Prostate gland (tissue), 2 donors: ENCODE measurements around the gene SBNO1.

Source experiments
- CTCF ChIP-seq, 4 experiments: fragments of 200-600 bp in 2 of 4; fragments of 450-650 bp in 2 of 4; sonication (generic) in 2 of 4; IDR thresholded peaks; 1 replicate in 3 of 4; 2 replicates in 1 of 4; pipeline ENCODE4 v1.5.1; 2016 to 2019; ENCODE audit warnings: antibody characterized with exemption in 4 of 4, mild to moderate bottlenecking in 2 of 4, moderate library complexity in 2 of 4
- POLR2A ChIP-seq: fragments of 450-650 bp; IDR thresholded peaks from one replicate; pipeline ENCODE4 v1.6.1; 2016; ENCODE audit warnings: antibody characterized with exemption, mild to moderate bottlenecking
- POLR2AphosphoS5 ChIP-seq: sonication (generic); formaldehyde crosslinking; IDR thresholded peaks from one replicate; pipeline ENCODE4 v1.6.1; 2017; ENCODE audit warnings: antibody characterized with exemption

GRCh38 chr12:123363740-123364531 is 711 bp downstream of the SBNO1 start:
- TF ChIP-seq CTCF (IDR thresholded peaks at IDR 0.05), result no peak
- no peak for TF ChIP-seq POLR2A
- TF ChIP-seq POLR2AphosphoS5, result no peak
